H9 (cell line): ENCODE data around the gene XPR1. TPM values are rescaled to one million over a fixed set of nuclear protein-coding genes. Genes with fewer than 3 reads are reported as not detected.

Experiments used
- DNase-seq: peaks from one replicate; pipeline ENCODE4 v3.0.0-alpha.2; 2017
- H2AFZ ChIP-seq: one replicate; pipeline ENCODE4 v1.6.1; 2013; ENCODE audit warnings: mild to moderate bottlenecking, low read length, control low read depth, moderate library complexity
- H2AK5ac ChIP-seq: 2 replicates; pipeline ENCODE4 v1.6.1; 2013; ENCODE audit warnings: low read length, control low read depth, mixed read lengths; ENCODE audit not compliant: insufficient read length
- H2BK120ac ChIP-seq: one replicate; pipeline ENCODE4 v1.6.1; 2013; ENCODE audit warnings: low read depth, mild to moderate bottlenecking, low read length, control low read depth, inconsistent platforms; ENCODE audit not compliant: poor library complexity, severe bottlenecking
- H2BK12ac ChIP-seq: 2 replicates; pipeline ENCODE4 v1.6.1; 2013; ENCODE audit warnings: low read length, control low read depth, mixed read lengths, low read depth; ENCODE audit not compliant: insufficient read length
- H2BK15ac ChIP-seq: 2 replicates; pipeline ENCODE4 v1.6.1; 2013; ENCODE audit warnings: low read depth, low read length, control low read depth
- H2BK20ac ChIP-seq: one replicate; pipeline ENCODE4 v1.6.1; 2013; ENCODE audit warnings: low read depth, mild to moderate bottlenecking, low read length, control low read depth, inconsistent platforms; ENCODE audit not compliant: poor library complexity, severe bottlenecking
- H2BK5ac ChIP-seq: 2 replicates; pipeline ENCODE4 v1.6.1; 2013; ENCODE audit warnings: low read length, control low read depth, mixed read lengths; ENCODE audit not compliant: insufficient read length
- H3K14ac ChIP-seq: 2 replicates; pipeline ENCODE4 v1.6.1; 2013; ENCODE audit warnings: low read length, control low read depth; ENCODE audit not compliant: insufficient read depth
- H3K18ac ChIP-seq: 2 replicates; pipeline ENCODE4 v1.6.1; 2013; ENCODE audit warnings: low read depth, mild to moderate bottlenecking, mixed read lengths, low read length, control low read depth; ENCODE audit not compliant: insufficient read length
- H3K23ac ChIP-seq: 2 replicates; pipeline ENCODE4 v1.6.1; 2013; ENCODE audit warnings: low read length, control low read depth, mixed read lengths, low read depth; ENCODE audit not compliant: insufficient read length
- H3K23me2 ChIP-seq: 2 replicates; pipeline ENCODE4 v1.6.1; 2013; ENCODE audit warnings: low read depth, mild to moderate bottlenecking, mixed read lengths, low read length, control low read depth; ENCODE audit not compliant: insufficient read length, poor library complexity, severe bottlenecking
- H3K27ac ChIP-seq: 2 replicates; pipeline ENCODE4 v1.5.1; 2013; ENCODE audit warnings: low read length, control low read depth, mixed read lengths, low read depth; ENCODE audit not compliant: insufficient read length
- H3K27me3 ChIP-seq: 2 replicates; pipeline ENCODE4 v1.6.1; 2013; ENCODE audit warnings: low read length, control low read depth, inconsistent platforms; ENCODE audit not compliant: insufficient read depth
- H3K4ac ChIP-seq: 2 replicates; pipeline ENCODE4 v1.6.1; 2013; ENCODE audit warnings: low read depth, mild to moderate bottlenecking, control low read depth, inconsistent platforms, low read length, moderate library complexity
- H3K4me1 ChIP-seq: 2 replicates; pipeline ENCODE4 v1.6.1; 2013; ENCODE audit warnings: low read length, control low read depth, inconsistent platforms; ENCODE audit not compliant: insufficient read depth
- H3K4me2 ChIP-seq: 2 replicates; pipeline ENCODE4 v1.6.1; 2013; ENCODE audit warnings: low read length, control low read depth, mixed read lengths; ENCODE audit not compliant: insufficient read length, insufficient read depth
- H3K56ac ChIP-seq: 2 replicates; pipeline ENCODE4 v1.6.1; 2013; ENCODE audit warnings: low read depth, mild to moderate bottlenecking, mixed read lengths, low read length, control low read depth; ENCODE audit not compliant: insufficient read length
- H3K79me1 ChIP-seq: 2 replicates; pipeline ENCODE4 v1.6.1; 2013; ENCODE audit warnings: low read depth, mild to moderate bottlenecking, moderate library complexity, low read length, control low read depth, inconsistent platforms; ENCODE audit not compliant: insufficient read depth, poor library complexity, severe bottlenecking
- H3K79me2 ChIP-seq: 2 replicates; pipeline ENCODE4 v1.6.1; 2013; ENCODE audit warnings: low read length, control low read depth, inconsistent platforms; ENCODE audit not compliant: insufficient read depth
- H3K9ac ChIP-seq: 2 replicates; pipeline ENCODE4 v1.6.1; 2013; ENCODE audit warnings: low read length, control low read depth, mixed read lengths; ENCODE audit not compliant: insufficient read length; ENCODE audit errors: extremely low read depth
- H3K9me3 ChIP-seq: one replicate; pipeline ENCODE4 v1.6.1; 2013; ENCODE audit warnings: low read depth, low read length, inconsistent platforms; ENCODE audit not compliant: control insufficient read depth
- H3T11ph ChIP-seq: one replicate; pipeline ENCODE4 v1.6.1; 2013; ENCODE audit warnings: mild to moderate bottlenecking, low read length, control low read depth, inconsistent platforms
- H4K20me1 ChIP-seq: one replicate; pipeline ENCODE4 v1.6.1; 2013; ENCODE audit not compliant: control insufficient read depth, insufficient read length, insufficient read depth
- H4K5ac ChIP-seq: 2 replicates; pipeline ENCODE4 v1.6.1; 2013; ENCODE audit warnings: low read depth, mild to moderate bottlenecking, mixed read lengths, low read length, control low read depth; ENCODE audit not compliant: insufficient read length
- H4K8ac ChIP-seq: replicated peaks from 2 replicates; pipeline ENCODE4 v1.6.1; 2013; ENCODE audit warnings: low read length, control low read depth, mixed read lengths, low read depth; ENCODE audit not compliant: insufficient read length
- H4K91ac ChIP-seq: 2 replicates; pipeline ENCODE4 v1.6.1; 2013; ENCODE audit warnings: low read depth, mild to moderate bottlenecking, moderate library complexity, mixed read lengths, low read length, control low read depth; ENCODE audit not compliant: insufficient read length
- H3K27ac Mint-ChIP-seq, 3 experiments: 2 replicates in 2 of 3; 3 replicates in 1 of 3; pipeline ENCODE4 v1.8.0; 2020 to 2021; ENCODE audit warnings: mixed read lengths in 3 of 3, mild to moderate bottlenecking in 1 of 3, moderate library complexity in 1 of 3
- H3K27me3 Mint-ChIP-seq: 2 replicates; pipeline ENCODE4 v1.8.0; 2021; ENCODE audit warnings: low read depth, mild to moderate bottlenecking, moderate library complexity, mixed read lengths
- H3K36me3 Mint-ChIP-seq, 3 experiments: 2 replicates in 2 of 3; 3 replicates in 1 of 3; pipeline ENCODE4 v1.8.0; 2020 to 2021; ENCODE audit warnings: low read depth in 3 of 3, mixed read lengths in 3 of 3; ENCODE audit not compliant: insufficient read depth in 1 of 3
- H3K4me1 Mint-ChIP-seq, 2 experiments: 2 replicates each; pipeline ENCODE4 v1.8.0; 2020; ENCODE audit warnings: mixed read lengths in 2 of 2
- H3K4me3 Mint-ChIP-seq, 2 experiments: 2 replicates in 1 of 2; 3 replicates in 1 of 2; pipeline ENCODE4 v1.8.0; 2020 to 2021; ENCODE audit warnings: mild to moderate bottlenecking in 2 of 2, mixed read lengths in 2 of 2, moderate library complexity in 1 of 2
- H3K9me3 Mint-ChIP-seq, 2 experiments: 2 replicates in 1 of 2; 3 replicates in 1 of 2; pipeline ENCODE4 v1.8.0; 2020; ENCODE audit warnings: mild to moderate bottlenecking in 2 of 2, mixed read lengths in 2 of 2, moderate library complexity in 1 of 2
- total RNA-seq: library from RNA; stranded (reverse); gene quantifications from 2 replicates; pipeline ENCODE4 v1.2.1, GENCODE V29; 2021
- TF ChIP-seq, protein P1 (sequence below): fragments of 200-600 bp; sonication (generic); conservative IDR thresholded peaks from 3 replicates; pipeline ENCODE4 v1.8.0; 2021; ENCODE audit warnings: antibody characterized with exemption, mild to moderate bottlenecking

The XPR1 gene
- total RNA-seq, 1 experiment from 2014 or later, result 34.1 TPM

DNA sequence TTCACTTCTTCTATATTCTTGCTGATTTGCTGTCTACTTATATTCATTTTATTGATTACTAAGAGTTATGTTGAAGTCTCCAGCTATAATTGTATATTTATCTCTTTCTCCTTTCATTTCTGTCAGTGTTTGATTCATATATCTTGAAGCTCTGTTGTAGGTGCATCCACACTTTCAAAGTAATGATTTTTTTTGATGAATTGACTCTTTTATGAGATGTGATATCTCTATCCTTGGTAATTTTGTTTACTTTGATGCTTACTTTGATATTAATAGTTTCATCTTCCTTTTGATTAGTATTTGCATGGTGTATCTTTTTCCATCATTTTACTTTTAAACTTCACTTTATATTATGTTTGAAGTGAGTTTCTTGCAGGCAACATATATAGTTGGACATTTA is 110.8 kb downstream of the XPR1 start:
- Histone ChIP-seq H2AFZ (no peak overlapping the region), H3K23ac (no peak overlapping the region), H4K5ac (no peak overlapping the region), H3K79me2 (no peaks in the 10 kb centered on the region), H2BK12ac (no peak overlapping the region), H3T11ph (no peak overlapping the region), H3K27me3 (no peaks in the 10 kb centered on the region), H3K23me2 (no peaks in the 10 kb centered on the region), H4K91ac (no peak overlapping the region), H3K9me3 (no peaks in the 10 kb centered on the region), H3K14ac (no peak overlapping the region), H2AK5ac (no peak overlapping the region), H2BK5ac (no peak overlapping the region), H2BK15ac (no peak overlapping the region), H4K20me1 (no peaks in the 10 kb centered on the region), H3K4me1 (no peaks in the 10 kb centered on the region), H2BK20ac (no peak overlapping the region), H3K9ac (no peak overlapping the region), H3K4me2 (no peak overlapping the region), H4K8ac (no peak overlapping the region), H3K56ac (no peak overlapping the region), H3K4ac (no peak overlapping the region), H2BK120ac (no peak overlapping the region), H3K79me1 (no peaks in the 10 kb centered on the region), H3K18ac (no peak overlapping the region), H3K27ac (no peak overlapping the region)
- TF ChIP-seq, protein P1, sequence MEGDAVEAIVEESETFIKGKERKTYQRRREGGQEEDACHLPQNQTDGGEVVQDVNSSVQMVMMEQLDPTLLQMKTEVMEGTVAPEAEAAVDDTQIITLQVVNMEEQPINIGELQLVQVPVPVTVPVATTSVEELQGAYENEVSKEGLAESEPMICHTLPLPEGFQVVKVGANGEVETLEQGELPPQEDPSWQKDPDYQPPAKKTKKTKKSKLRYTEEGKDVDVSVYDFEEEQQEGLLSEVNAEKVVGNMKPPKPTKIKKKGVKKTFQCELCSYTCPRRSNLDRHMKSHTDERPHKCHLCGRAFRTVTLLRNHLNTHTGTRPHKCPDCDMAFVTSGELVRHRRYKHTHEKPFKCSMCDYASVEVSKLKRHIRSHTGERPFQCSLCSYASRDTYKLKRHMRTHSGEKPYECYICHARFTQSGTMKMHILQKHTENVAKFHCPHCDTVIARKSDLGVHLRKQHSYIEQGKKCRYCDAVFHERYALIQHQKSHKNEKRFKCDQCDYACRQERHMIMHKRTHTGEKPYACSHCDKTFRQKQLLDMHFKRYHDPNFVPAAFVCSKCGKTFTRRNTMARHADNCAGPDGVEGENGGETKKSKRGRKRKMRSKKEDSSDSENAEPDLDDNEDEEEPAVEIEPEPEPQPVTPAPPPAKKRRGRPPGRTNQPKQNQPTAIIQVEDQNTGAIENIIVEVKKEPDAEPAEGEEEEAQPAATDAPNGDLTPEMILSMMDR, result no peak
- H3K4me1 Mint-ChIP-seq, result peaks cover 8 to 13% of the 10 kb centered on the region in 2 experiments; a peak in 3 of 4 replicates
- peaks cover 11 to 12% of the 10 kb centered on the region in 2 experiments for H3K9me3 Mint-ChIP-seq
- no peak for DNase-seq
- H3K27ac Mint-ChIP-seq, result no peak overlapping the region
- no peaks in the 10 kb centered on the region for H3K27me3 Mint-ChIP-seq
- no peak overlapping the region for H3K4me3 Mint-ChIP-seq
- peaks cover 4 to 17% (median 11%) of the 10 kb centered on the region in 3 experiments; a peak in 5 of 7 replicates for H3K36me3 Mint-ChIP-seq
